GM12874 (cell line): ENCODE data around the gene SHISA8.

Experiments used
- CTCF ChIP-seq: IDR thresholded peaks from 2 replicates; pipeline ENCODE4 v1.5.1; 2011; ENCODE audit warnings: low read depth, mild to moderate bottlenecking, control low read depth, low read length, moderate library complexity; ENCODE audit not compliant: insufficient read depth

Gene SHISA8

GRCh38 chr22:41915035-41915785 is at the start of gene SHISA8:
TSS of gene SHISA8 (minus strand) at chr22:41915074. CDS start at chr22:41914667, 407 bp downstream.
- TF ChIP-seq CTCF = no peak

- TF ChIP-seq CTCF = no peak
These were observed 49.2 kb upstream of the SHISA8 start for GRCh38 chr22:41964112-41964491.

- no peak for TF ChIP-seq CTCF
These were observed 48.7 kb upstream of the SHISA8 start for GRCh38 chr22:41963453-41964111.

- TF ChIP-seq CTCF = no peak
These were observed 43.2 kb upstream of the SHISA8 start for GRCh38 chr22:41957941-41958556.

GRCh38 chr22:41952713-41953112 is 37.8 kb upstream of the SHISA8 start:
- TF ChIP-seq CTCF = no peak

- 0 out of 2 replicates have a peak, but pooled peaks have one; percentile 3 for TF ChIP-seq CTCF
These were observed 37.1 kb upstream of the SHISA8 start, which contains the start of gene SMIM45 for GRCh38 chr22:41951898-41952474. TSS of gene SMIM45 (plus strand) at chr22:41952150.

GRCh38 chr22:41949297-41949965 is 34.6 kb upstream of the SHISA8 start:
- TF ChIP-seq CTCF = no peak
